ENCODE data around the gene NRARP. TPM values are rescaled to one million over a fixed set of nuclear protein-coding genes. Genes with fewer than 3 reads are reported as not detected.

NRARP gene
- total and polyA plus RNA-seq, 2 of the 13 experiments (the other 11 are each of a cell fraction or from before 2014, with no cell fraction given) = 0.22 to 0.46 TPM

DNA sequence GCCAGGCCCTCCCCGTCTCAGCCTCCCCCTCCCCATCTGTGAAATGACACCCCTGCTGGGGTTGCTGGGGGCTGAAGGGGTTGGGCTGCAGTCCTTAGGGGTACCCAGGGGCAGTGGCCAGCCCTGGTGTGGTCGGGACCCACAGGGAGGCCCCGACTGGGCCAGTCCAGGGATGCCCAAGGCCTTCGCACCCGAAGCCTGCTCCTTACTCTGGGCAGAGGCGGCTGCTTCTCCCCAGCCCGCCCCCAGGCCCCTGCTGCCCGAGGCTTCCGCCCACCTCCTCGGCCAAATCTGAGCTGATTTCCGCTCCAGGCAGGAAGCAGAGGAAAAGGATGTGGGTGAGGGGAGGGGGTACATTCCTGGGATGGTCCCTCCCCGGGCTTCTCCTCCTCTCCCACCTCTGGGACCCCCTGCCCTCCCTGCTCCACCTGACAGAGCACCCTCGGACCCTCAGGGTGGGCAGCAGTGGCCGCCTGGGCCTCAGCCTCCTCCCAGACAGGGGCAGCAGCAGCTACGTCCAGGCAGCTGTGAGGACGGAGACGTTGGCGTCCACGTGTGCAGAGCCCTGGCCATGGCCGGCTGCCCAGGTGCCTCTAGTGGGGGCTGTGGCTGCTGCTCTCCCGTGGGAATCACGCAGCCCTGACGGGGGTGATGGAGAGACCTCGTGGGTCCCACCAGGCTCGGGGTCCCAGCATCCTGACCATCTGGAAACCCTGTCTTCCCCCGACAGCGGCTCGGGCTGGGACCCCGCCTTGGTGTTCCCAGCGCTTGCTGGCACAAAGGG is 4.2 kb upstream of the NRARP start:
- WGBS (ENCODE audit: low lambda C conversion rate) = 9% methylated on average over 9 of the region's 30 CpGs
- in situ Hi-C loops (cut with HindIII; ENCODE audit: extremely low pct_ligation_motif_present, low pct_unique_long_range_greater_than_20kb) (no loop called here), intact Hi-C loops (cut with micrococcal nuclease; ENCODE audit: unreplicated experiment) (loop anchor here (10.0 kb wide), 1 partner anchor 99 kb away; no protein-coding TSS in a partner anchor)
- ChIA-PET CTCF (ENCODE audit: low intra/inter-chr PET ratio, low total read pairs) (no interaction called here), POLR2A (no interaction called here)
- H3K27ac ChIP-seq (ENCODE audit: extremely low read length, insufficient read depth, low read length) = no peak overlapping the region
- H3K9ac ChIP-seq (ENCODE audit: insufficient read depth, low read depth, low read length) = no peak overlapping the region
- no TSS peak for BruUV-seq (replicated peaks)
- H2AFZ ChIP-seq (ENCODE audit: low read length) = no peak overlapping the region
- no peak for ATAC-seq
- peak overlapping the region in 2 of 3 experiments; percentile 28 to 49; a peak in 3 of 6 replicates for H3K4me3 ChIP-seq (replicated peaks in 1 of 3; ENCODE audit: insufficient read depth in 1 of 3, low read depth in 2 of 3, low read length in 3 of 3)
- no peaks in the 10 kb centered on the region for H4K20me1 ChIP-seq (ENCODE audit: insufficient read depth, low read length)
- H3K9me3 ChIP-seq (ENCODE audit: low read length) = no peaks in the 10 kb centered on the region
- no peak for DNase-seq (ENCODE audit: low spot score)
- peaks cover 54% of the 10 kb centered on the region for H3K4me1 ChIP-seq (ENCODE audit: insufficient read depth, low read length)
- FAIRE-seq = no peak
- peaks cover 18 to 75% of the 10 kb centered on the region in 2 experiments for H3K27me3 ChIP-seq (ENCODE audit: control insufficient read depth in 1 of 2, insufficient read depth in 2 of 2, low read length in 2 of 2)
- H3K36me3 ChIP-seq (replicated peaks in 1 of 2; ENCODE audit: control insufficient read depth in 1 of 2, insufficient read depth in 2 of 2, low read length in 2 of 2) = no peaks in the 10 kb centered on the region
- peak overlapping the region; percentile 51; the same call in 1 of the 2 replicates for H3K4me2 ChIP-seq (ENCODE audit: low read depth, low read length)
- no peaks in the 10 kb centered on the region for H3K79me2 ChIP-seq (ENCODE audit: insufficient read depth, low read length)
- TF ChIP-seq GABPA (IDR thresholded peaks at IDR 0.05; ENCODE audit: low read depth, low read length) = no peak
- 0 out of 2 replicates have a peak, but pooled peaks have one; percentile 20 for TF ChIP-seq GABPA (CRISPR knock-in tag; IDR thresholded peaks at IDR 0.05; ENCODE audit: low read depth)
- no peak for TF ChIP-seq FOXA3 (CRISPR knock-in tag; IDR thresholded peaks at IDR 0.05)
- no peak for TF ChIP-seq SP4 (CRISPR knock-in tag; IDR thresholded peaks at IDR 0.05)
- TF ChIP-seq ZBTB8A (CRISPR knock-in tag; IDR thresholded peaks at IDR 0.05; ENCODE audit: borderline replicate concordance, low read depth) = no peak
- TF ChIP-seq LCORL (IDR thresholded peaks at IDR 0.05) = no peak
- no peak for TF ChIP-seq LCORL (CRISPR knock-in tag; IDR thresholded peaks at IDR 0.05)
- no peak for TF ChIP-seq ZFP82 (CRISPR knock-in tag; IDR thresholded peaks at IDR 0.05; ENCODE audit: borderline replicate concordance)
- no peak for TF ChIP-seq ZNF775 (CRISPR knock-in tag; IDR thresholded peaks at IDR 0.05; ENCODE audit: borderline replicate concordance)
- TF ChIP-seq, protein P1, sequence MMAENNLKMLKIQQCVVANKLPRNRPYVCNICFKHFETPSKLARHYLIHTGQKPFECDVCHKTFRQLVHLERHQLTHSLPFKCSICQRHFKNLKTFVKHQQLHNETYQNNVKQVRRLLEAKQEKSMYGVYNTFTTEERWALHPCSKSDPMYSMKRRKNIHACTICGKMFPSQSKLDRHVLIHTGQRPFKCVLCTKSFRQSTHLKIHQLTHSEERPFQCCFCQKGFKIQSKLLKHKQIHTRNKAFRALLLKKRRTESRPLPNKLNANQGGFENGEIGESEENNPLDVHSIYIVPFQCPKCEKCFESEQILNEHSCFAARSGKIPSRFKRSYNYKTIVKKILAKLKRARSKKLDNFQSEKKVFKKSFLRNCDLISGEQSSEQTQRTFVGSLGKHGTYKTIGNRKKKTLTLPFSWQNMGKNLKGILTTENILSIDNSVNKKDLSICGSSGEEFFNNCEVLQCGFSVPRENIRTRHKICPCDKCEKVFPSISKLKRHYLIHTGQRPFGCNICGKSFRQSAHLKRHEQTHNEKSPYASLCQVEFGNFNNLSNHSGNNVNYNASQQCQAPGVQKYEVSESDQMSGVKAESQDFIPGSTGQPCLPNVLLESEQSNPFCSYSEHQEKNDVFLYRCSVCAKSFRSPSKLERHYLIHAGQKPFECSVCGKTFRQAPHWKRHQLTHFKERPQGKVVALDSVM (CRISPR knock-in tag; IDR thresholded peaks at IDR 0.05) = no peak
- TF ChIP-seq, protein P2, sequence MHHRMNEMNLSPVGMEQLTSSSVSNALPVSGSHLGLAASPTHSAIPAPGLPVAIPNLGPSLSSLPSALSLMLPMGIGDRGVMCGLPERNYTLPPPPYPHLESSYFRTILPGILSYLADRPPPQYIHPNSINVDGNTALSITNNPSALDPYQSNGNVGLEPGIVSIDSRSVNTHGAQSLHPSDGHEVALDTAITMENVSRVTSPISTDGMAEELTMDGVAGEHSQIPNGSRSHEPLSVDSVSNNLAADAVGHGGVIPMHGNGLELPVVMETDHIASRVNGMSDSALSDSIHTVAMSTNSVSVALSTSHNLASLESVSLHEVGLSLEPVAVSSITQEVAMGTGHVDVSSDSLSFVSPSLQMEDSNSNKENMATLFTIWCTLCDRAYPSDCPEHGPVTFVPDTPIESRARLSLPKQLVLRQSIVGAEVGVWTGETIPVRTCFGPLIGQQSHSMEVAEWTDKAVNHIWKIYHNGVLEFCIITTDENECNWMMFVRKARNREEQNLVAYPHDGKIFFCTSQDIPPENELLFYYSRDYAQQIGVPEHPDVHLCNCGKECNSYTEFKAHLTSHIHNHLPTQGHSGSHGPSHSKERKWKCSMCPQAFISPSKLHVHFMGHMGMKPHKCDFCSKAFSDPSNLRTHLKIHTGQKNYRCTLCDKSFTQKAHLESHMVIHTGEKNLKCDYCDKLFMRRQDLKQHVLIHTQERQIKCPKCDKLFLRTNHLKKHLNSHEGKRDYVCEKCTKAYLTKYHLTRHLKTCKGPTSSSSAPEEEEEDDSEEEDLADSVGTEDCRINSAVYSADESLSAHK (CRISPR knock-in tag; IDR thresholded peaks at IDR 0.05; ENCODE audit: borderline replicate concordance) = no peak
- TF ChIP-seq CBX5 (CRISPR knock-in tag; IDR thresholded peaks at IDR 0.05; ENCODE audit: borderline replicate concordance) = no peak
- peak; percentile 43; the same call in 1 of the 2 replicates for TF ChIP-seq RBFOX2 (IDR thresholded peaks at IDR 0.05; ENCODE audit: low read depth, low read length)
- TF ChIP-seq ZNF34 (CRISPR knock-in tag; IDR thresholded peaks at IDR 0.05; ENCODE audit: borderline replicate concordance) = no peak
- no peak for TF ChIP-seq ZNF260 (CRISPR knock-in tag; IDR thresholded peaks at IDR 0.05; ENCODE audit: borderline replicate concordance, low read depth)
- TF ChIP-seq ZNF761 (CRISPR knock-in tag; conservative IDR thresholded peaks at IDR 0.05) = no peak
- no peak for TF ChIP-seq DR1 (CRISPR knock-in tag; IDR thresholded peaks at IDR 0.05)
- no peak for TF ChIP-seq ZFY (CRISPR knock-in tag; IDR thresholded peaks at IDR 0.05)
- TF ChIP-seq, protein P3, sequence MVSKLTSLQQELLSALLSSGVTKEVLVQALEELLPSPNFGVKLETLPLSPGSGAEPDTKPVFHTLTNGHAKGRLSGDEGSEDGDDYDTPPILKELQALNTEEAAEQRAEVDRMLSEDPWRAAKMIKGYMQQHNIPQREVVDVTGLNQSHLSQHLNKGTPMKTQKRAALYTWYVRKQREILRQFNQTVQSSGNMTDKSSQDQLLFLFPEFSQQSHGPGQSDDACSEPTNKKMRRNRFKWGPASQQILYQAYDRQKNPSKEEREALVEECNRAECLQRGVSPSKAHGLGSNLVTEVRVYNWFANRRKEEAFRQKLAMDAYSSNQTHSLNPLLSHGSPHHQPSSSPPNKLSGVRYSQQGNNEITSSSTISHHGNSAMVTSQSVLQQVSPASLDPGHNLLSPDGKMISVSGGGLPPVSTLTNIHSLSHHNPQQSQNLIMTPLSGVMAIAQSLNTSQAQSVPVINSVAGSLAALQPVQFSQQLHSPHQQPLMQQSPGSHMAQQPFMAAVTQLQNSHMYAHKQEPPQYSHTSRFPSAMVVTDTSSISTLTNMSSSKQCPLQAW (CRISPR knock-in tag; IDR thresholded peaks at IDR 0.05) = no peak
- TF ChIP-seq TEAD3 (CRISPR knock-in tag; optimal IDR thresholded peaks at IDR 0.05; ENCODE audit: borderline replicate concordance) = peak; percentile 53
